DND-41 (cell line): ENCODE data around the gene NRDE2.

Source experiments
- ATAC-seq: fragments of 200-7000 bp; cut with Tn5 transposase; 3 replicates; pipeline ENCODE4 v1.9.1; 2021; ENCODE audit warnings: low read depth; ENCODE audit not compliant: insufficient read depth
- DNase-seq: peaks from one replicate; pipeline ENCODE4 v3.0.0-alpha.2; 2020
- H2AFZ ChIP-seq: 2 replicates; pipeline ENCODE4 v1.6.0; 2012; ENCODE audit warnings: low read depth, low read length
- H3K27ac ChIP-seq: 2 replicates; pipeline ENCODE4 v1.5.1; 2012; ENCODE audit warnings: low read length, inconsistent platforms
- H3K27me3 ChIP-seq: fragments of 200-600 bp; sonication (generic); 2 replicates; pipeline ENCODE4 v1.6.0; 2012; ENCODE audit warnings: low read length, mild to moderate bottlenecking, inconsistent platforms; ENCODE audit not compliant: insufficient read depth, poor library complexity
- H3K36me3 ChIP-seq: 2 replicates; pipeline ENCODE4 v1.5.1; 2012; ENCODE audit warnings: low read length, inconsistent platforms; ENCODE audit not compliant: insufficient read depth
- H3K4me1 ChIP-seq: 2 replicates; pipeline ENCODE4 v1.5.1; 2012; ENCODE audit warnings: mild to moderate bottlenecking, low read length; ENCODE audit not compliant: insufficient read depth
- H3K4me2 ChIP-seq: 2 replicates; pipeline ENCODE4 v1.6.0; 2012; ENCODE audit warnings: mild to moderate bottlenecking, moderate library complexity, low read length, inconsistent platforms; ENCODE audit not compliant: insufficient read depth
- H3K4me3 ChIP-seq, 2 experiments: fragments of 200-600 bp in 1 of 2; shearing (Covaris generic) in 1 of 2; 2 replicates each; pipeline ENCODE4 v1.5.1; 2012 to 2016; ENCODE audit warnings: inconsistent platforms in 2 of 2, low read length in 2 of 2, mild to moderate bottlenecking in 2 of 2, low read depth in 1 of 2, moderate library complexity in 1 of 2
- H3K79me2 ChIP-seq: 2 replicates; pipeline ENCODE4 v1.6.0; 2012; ENCODE audit warnings: low read length, inconsistent platforms; ENCODE audit not compliant: insufficient read depth
- H3K9ac ChIP-seq: 2 replicates; pipeline ENCODE4 v1.6.0; 2012; ENCODE audit warnings: low read depth, mild to moderate bottlenecking, inconsistent platforms, low read length, moderate library complexity
- H3K9me3 ChIP-seq: 2 replicates; pipeline ENCODE4 v1.5.1; 2012; ENCODE audit warnings: low read length, moderate library complexity, mild to moderate bottlenecking, inconsistent platforms; ENCODE audit not compliant: insufficient read depth, severe bottlenecking
- H4K20me1 ChIP-seq: 2 replicates; pipeline ENCODE4 v1.6.0; 2012; ENCODE audit warnings: low read length; ENCODE audit not compliant: insufficient read depth
- CTCF ChIP-seq: IDR thresholded peaks from 2 replicates; pipeline ENCODE4 v1.5.1; 2012; ENCODE audit warnings: borderline replicate concordance, low read length, moderate library complexity, mild to moderate bottlenecking; ENCODE audit not compliant: poor library complexity, severe bottlenecking; ENCODE audit errors: extremely low read depth
- EZH2 ChIP-seq: IDR thresholded peaks from 3 replicates; pipeline ENCODE4 v1.6.1; 2012; ENCODE audit warnings: borderline replicate concordance, low read depth, mild to moderate bottlenecking, moderate library complexity, low read length, inconsistent platforms; ENCODE audit not compliant: severe bottlenecking

The NRDE2 gene

GRCh38 chr14:90263748-90264449, 67.8 kb downstream of the NRDE2 start:
- Histone ChIP-seq H3K4me2 (no peak overlapping the region), H3K4me3 (no peak overlapping the region), H3K27ac (no peak overlapping the region)

GRCh38 chr14:90256354-90257131, 75.2 kb downstream of the NRDE2 start, which contains the start of gene PSMC1:
Gene PSMC1 (plus strand): TSS chr14:90256553. CDS start chr14:90256598, 45 bp downstream.
- Histone ChIP-seq H3K79me2 (peaks cover 43% of the 10 kb centered on the region), H3K27me3 (no peaks in the 10 kb centered on the region), H3K9me3 (no peaks in the 10 kb centered on the region), H3K4me1 (peaks cover 27% of the 10 kb centered on the region), H3K27ac (peak within 1 kb of the TSS; percentile 94), H3K36me3 (peaks cover 35% of the 10 kb centered on the region), H2AFZ (peak within 1 kb of the TSS; percentile 87), H4K20me1 (peaks cover 18% of the 10 kb centered on the region; the same call in 1 of the 2 replicates), H3K9ac (peak within 1 kb of the TSS; percentile 96), H3K4me3 (peak within 1 kb of the TSS; percentile 68 to 88), H3K4me2 (peak within 1 kb of the TSS; percentile 87)
- DNase-seq: peak; percentile 92
- TF ChIP-seq CTCF (no peak), EZH2 (no peak)
- ATAC-seq: peak; percentile 96

More at GRCh38 chr14:90263748-90264449, 67.8 kb downstream of the NRDE2 start:
- ATAC-seq (no peak), DNase-seq (no peak)
- H3K36me3 ChIP-seq: peaks cover 93% of the 10 kb centered on the region
- H3K79me2 ChIP-seq: peaks cover 9% of the 10 kb centered on the region
- peaks cover 10% of the 10 kb centered on the region; the same call in 1 of the 2 replicates for H4K20me1 ChIP-seq
- H3K27me3 ChIP-seq: no peaks in the 10 kb centered on the region
- peaks cover 2% of the 10 kb centered on the region; the same call in 1 of the 2 replicates for H3K4me1 ChIP-seq
- H3K9me3 ChIP-seq: no peaks in the 10 kb centered on the region
- H2AFZ ChIP-seq: no peak overlapping the region
- TF ChIP-seq CTCF (no peak), EZH2 (no peak)
- no peak overlapping the region for H3K9ac ChIP-seq

GRCh38 chr14:90255871-90256270, 75.9 kb downstream of the NRDE2 start:
- Histone ChIP-seq H3K4me1 (peaks cover 27% of the 10 kb centered on the region), H3K9me3 (no peaks in the 10 kb centered on the region), H3K36me3 (peaks cover 29% of the 10 kb centered on the region), H3K4me2 (peak overlapping the region; percentile 87), H3K79me2 (peaks cover 42% of the 10 kb centered on the region), H3K9ac (peak overlapping the region; percentile 96), H4K20me1 (peaks cover 18% of the 10 kb centered on the region; the same call in 1 of the 2 replicates), H3K27me3 (no peaks in the 10 kb centered on the region), H3K27ac (peak overlapping the region; percentile 94), H2AFZ (peak overlapping the region; percentile 87), H3K4me3 (peak overlapping the region; percentile 68 to 88; a peak in 3 of 4 replicates)
- no peak for ATAC-seq
- TF ChIP-seq CTCF: no peak
- no peak for TF ChIP-seq EZH2
- no peak for DNase-seq
